GM18517 (cell line): ENCODE data around the gene ZBTB44.
A peak's percentile ranks its signal among the peaks of the same experiment; 100 is the strongest.
"Not testable (repeated sequence)": the region's sequence is repeated elsewhere in the genome, so short reads cannot be mapped to it uniquely, and the experiment has no call there.

ENCODE experiments used
- ATAC-seq: cut with Tn5 transposase; IDR thresholded peaks from one replicate; pipeline ENCODE4 v1.9.1; 2021; ENCODE audit warnings: mild to moderate bottlenecking, moderate library complexity; ENCODE audit not compliant: unreplicated experiment

ZBTB44 gene, protein sequence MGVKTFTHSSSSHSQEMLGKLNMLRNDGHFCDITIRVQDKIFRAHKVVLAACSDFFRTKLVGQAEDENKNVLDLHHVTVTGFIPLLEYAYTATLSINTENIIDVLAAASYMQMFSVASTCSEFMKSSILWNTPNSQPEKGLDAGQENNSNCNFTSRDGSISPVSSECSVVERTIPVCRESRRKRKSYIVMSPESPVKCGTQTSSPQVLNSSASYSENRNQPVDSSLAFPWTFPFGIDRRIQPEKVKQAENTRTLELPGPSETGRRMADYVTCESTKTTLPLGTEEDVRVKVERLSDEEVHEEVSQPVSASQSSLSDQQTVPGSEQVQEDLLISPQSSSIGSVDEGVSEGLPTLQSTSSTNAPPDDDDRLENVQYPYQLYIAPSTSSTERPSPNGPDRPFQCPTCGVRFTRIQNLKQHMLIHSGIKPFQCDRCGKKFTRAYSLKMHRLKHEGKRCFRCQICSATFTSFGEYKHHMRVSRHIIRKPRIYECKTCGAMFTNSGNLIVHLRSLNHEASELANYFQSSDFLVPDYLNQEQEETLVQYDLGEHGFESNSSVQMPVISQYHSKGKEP

DNA sequence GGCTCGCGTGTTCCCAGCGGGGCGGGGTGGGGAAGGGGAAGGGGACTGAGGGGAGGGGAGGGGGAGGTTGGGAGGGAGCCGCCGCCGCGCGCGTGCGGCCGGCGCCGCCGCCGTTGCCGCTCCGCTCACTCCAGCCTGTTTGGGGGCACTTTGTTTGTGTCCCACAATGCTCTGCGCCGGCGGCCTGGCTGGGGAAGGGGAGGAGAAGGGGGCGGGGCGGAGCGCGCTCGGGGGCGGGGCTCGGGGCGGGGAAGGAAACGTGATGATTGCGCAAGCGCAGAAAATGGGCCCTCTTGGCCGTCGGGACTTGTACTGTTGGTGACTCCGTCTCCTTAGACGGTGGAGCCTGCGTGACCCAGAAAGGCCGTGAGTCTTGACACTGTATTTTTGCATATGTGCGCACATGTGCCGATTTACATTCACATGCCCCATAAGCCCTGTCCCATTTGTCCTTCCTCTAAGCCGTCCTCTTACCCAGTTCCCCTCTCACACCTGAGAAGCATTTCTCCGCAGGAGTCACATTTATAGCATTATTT, at the start of gene ZBTB44:
ZBTB44 (minus strand) TSS at position 168 of the 536 bp plus-strand sequence. CDS start 53,044 bp downstream, outside the sequence.
- ATAC-seq: peak; percentile 49

DNA sequence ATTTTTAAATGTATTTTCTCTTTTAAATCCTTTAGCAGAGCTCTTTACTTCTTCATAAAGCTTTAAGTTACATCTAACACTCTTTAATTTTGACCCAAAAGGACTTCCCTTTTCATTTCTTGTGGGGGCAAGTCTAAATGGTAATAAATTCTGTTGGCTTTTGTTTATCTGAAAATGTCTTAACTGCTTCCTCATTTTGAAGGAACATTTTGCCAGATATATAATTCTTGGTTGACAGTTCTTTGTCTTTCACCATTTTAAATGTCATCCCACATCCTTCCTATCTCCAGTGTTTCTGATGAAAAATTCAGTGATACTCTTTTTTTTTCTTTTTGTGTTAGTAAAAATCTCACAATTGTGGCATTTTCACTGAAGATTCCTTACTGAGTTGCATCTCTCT, 44.7 kb upstream of the ZBTB44 start:
- ATAC-seq: no peak

DNA sequence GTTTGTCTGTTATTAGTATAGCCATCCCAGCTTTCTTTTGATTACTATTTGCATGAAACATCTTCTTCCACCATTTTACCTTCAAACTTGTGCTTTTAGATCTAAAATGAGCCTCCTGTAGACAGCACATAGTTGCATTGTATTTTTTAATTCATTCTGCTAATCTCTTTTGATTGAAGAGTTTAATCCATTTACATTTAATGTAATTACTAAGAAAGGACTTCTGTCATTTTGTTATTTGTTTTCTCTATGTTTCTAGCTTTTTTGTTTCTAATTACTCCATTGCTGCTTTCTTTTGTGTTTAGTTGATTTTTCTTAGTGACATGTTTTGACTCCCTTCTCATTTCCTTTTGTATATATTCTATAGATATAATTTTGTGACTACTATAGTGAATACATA, 43.7 kb upstream of the ZBTB44 start:
- ATAC-seq: no peak

DNA sequence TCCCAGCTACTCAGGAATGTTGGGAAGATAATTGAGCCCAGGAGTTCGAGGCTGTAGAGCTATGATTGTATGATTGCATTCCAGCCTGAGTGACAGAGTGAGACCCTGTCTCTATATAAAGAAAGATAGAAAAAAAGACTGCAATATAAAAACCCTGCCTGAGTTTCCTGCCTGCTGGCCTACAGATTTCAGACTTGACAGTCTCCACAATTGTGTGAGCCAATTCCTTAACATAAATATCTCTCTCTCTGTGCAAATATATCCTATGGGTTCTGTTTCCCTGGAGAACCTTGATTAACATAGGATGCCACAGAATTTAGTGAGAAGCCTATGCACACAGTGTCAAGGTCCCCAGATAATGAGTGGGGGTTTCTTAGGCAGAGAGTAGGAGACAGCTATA, 32.5 kb upstream of the ZBTB44 start:
- ATAC-seq: no peak

DNA sequence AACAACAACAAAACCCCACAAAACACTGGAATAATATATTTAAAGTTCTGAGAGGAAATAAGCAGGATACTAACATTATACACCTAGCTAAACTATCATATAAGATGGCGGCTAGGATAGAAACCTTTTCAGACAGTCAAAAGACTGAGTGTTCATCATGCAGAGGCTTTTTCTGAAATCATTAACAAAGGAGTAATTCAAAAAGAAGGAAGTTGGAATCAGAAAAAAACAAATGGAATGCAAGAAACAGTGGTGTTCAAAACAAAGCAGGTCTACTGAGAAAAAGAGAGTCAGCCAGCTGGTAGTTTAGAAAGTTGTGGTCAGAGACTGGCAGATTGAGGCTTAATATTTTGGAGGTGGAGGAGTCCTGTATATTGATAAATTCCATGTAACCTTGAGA, 30.1 kb upstream of the ZBTB44 start:
- ATAC-seq: no peak

DNA sequence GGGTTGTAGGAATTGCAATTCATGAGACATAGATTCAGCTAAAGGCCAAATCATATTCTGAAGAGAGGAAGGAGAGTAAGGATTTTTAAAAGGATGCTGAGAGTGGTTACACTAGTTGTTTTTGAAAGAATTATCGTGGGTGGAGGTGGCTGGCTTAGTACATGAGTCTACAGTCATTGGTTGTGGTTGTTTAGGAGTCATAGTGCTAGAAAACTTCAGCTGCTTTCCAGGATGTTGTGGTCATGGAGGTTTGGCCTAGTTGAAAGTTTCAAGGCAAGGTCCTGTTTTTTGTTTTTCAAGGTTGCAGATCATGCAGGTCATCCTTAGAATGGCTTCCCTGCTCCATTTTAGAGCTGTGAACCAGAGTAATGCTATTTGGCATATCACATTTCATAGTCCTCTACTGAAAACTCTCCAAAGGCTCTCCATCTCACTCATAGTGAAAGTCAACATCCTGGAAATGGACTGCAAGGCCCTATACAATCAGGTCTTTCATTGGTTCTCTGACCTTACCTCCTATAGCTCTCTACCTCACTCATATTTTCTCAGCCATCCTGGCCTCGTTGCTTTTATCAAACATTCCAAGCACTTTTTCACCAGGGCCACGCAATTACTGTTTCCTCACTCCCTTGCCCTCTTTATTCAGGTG, 26.1 kb upstream of the ZBTB44 start:
- ATAC-seq: no peak

DNA sequence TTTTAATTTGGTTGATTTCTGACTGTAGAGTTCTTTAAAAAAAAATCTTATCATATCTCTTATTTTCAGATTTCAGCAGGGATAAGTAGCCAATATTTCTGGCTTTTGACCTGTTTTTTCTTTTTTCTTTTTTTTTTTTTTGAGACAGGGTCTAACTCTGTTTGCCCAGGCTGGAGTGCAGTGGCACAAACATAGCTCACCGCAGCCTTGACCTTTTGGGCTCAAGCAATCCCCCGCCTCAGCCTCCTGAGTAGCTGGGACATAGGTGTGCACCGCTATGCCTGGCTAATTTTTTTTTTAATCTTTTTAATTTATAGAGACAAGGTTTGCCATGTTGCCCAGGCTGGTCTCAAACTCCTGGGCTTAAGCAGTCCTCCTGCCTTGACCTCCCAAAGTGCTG, 23.9 kb upstream of the ZBTB44 start:
- ATAC-seq: no peak

DNA sequence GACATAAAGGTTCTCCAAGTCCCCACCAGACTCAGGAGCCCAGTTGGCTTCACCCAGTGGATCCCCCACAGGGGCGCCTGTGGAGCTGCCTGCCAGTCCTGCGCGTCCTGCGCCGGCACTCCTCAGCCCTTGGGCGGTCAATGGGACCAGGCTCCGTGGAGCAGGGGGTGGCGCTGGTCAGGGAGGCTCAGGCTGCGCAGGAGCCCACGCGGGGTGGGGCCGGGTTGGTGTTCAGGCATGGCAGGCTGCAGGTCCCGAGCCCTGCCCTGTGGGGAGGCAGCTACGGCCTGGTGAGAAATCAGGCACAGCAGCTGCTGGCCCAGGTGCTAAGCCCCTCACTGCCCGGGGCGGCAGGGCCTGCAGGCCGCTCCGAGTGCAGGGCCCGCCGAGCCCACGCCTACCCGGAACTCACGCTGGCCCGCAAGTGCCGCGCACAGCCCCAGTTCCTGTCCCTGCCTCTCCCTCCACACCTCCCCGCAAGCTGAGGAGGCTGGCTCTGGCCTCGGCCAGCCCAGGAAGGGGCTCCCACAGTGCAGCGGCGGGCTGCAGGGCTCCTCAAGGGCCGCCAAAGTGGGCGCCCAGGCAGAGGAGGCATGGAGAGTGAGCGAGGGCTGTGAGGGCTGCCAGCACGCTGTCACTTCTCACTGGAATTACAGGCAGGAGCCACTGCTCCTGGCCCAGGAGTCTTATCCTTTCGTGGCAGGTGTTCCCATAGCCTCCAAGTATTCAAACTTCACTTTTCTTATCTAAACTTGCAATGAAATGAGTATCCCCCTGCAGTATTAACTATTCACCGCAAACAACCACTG, 22.8 kb upstream of the ZBTB44 start:
- ATAC-seq: no peak

DNA sequence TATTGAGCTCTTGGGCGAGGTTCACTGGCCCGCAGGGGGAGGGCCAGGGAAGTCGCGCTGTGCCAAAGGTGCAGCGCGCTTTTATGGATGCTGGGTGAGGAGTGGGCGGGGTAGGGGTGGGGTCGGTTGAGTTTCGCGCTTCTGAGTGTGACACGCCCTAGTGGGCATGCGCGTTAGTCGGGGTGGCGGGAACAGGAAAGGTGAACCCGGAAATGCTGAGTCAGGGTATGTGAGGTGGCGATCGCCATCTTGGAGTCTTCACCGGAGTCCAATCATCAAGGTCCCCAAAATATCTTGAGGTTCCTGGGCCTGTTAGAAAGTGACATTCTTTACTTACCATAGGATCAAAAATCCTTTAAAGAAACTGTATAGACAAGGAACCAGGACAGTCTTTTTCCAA, 16.7 kb upstream of the ZBTB44 start:
- not testable (repeated sequence) for ATAC-seq

DNA sequence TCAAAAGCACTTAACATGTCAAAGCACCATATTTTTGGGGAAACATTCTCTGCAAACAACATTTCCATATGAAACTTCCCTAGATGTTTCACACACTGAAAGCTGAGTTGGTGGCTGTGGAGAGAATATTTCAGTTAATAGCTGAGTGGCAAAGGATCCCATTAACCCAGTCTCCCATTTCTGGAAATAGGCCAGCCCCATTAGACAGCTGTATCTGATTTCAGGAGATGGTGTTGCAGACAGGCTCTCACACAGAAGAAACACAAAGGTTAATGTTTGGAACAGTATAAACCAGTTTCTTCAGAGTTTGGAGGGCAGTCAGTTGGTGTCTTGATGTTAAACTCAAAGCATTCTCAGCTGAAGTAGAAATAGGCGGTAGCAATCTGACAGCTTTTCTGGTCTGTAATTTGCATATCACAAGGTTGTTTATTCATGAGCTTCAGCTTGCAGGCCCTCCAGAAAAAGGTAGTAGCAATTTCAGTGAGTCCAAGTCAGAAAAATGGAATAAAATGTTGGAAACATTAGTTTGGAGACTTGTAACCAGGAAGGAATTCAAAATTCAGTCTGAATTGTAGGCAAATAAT, 15.5 kb upstream of the ZBTB44 start:
- ATAC-seq: no peak

DNA sequence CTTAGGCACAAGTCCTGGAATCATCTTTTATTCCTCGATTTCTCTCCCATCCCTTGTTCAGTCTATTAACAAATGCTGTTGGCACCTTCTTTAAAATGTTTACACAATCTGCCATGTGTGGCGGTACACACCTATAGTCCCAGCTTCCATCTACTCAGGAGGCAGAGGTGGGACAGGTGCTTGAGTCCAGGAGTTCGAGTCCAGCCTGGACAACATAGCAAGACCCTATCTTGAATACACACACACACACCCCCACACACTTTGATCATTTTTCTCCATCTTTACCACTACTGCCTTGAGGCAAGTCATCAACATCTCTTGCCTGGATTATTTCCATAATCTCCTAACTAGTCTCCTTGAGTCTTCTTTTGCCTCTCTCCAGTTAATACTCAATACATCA, 13.7 kb upstream of the ZBTB44 start:
- ATAC-seq: no peak

DNA sequence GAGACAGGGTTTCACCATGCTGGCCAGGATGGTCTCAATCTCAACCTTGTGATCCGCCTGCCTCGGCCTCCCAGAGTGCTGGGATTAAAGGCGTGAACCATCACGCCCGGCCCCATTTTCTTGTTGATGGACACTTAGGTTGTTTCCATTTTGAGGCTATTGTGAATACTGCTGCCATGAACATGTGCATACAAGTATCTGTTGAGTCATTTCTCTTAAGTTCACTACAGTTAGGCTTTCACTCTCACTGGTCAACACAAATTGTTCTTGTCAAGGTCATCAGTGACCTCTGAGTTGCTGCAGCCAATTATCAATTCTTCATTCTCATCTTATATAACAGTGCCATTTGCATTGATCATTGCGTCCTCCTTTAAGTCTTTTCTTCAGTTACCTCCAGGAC, 13.0 kb upstream of the ZBTB44 start:
- no peak for ATAC-seq

DNA sequence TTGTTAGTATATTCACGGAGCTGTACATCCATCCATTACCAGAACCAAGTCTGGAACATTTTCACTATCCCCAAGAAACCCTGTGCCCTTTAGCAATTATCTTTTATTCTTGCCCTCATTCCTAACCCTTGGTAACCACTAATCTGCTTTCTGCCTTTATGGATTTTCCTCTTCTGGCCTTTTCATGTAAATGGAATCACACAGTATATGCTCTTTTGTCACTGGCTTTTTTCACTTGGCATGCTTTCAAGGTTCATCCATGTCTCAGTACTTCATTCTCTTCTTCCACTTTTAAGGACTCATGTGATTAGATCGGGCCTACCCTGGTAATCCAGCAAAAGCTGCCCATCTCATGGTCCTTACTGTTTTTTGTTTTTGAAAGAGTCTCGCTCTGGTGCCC, 11.0 kb upstream of the ZBTB44 start:
- ATAC-seq: no peak

DNA sequence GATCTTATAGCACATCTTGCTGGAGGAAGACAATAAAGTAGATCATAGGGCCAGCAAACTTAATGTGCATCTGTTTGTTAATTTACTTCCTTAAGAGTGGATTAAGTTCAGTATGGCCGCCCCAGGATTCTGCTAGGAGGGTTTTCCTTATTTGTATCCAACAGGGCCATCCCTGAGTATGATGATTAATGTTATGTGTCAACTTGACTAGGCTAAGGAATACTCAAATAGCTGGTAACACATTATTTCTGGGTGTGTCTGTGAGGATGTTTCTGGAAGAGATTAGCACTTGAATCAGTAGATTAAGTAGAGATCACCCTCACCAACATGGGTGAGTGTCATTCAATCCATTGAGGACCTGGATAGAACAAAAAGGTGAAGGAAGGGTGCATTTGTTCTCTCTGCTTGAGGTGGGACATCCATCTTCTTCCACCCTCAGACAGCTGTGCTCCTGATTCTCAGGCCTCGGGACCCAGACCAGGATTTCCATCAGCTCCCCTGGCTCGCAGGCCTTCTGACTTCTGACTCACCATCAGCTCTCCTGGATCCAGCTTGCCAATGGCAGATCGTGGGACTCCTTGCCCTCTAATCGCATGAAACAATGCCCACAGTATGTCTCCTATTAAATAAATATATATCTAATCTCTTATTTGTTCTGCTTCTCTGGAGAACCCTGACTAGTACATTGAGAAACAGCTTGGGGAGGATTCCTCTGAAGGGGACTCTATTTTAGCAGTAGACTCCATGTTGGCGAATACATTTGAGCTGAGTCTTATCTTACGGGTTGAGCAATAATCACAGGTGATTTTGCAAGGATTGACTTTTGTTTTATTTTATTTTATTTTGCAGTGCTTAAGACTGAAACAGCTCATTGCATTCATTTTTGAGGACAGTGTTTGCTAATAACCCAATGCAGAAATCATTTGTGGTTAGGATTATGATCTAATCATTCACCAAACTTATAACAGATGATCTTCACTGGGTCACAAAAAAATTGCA, 9.0 kb upstream of the ZBTB44 start:
- no peak for ATAC-seq

DNA sequence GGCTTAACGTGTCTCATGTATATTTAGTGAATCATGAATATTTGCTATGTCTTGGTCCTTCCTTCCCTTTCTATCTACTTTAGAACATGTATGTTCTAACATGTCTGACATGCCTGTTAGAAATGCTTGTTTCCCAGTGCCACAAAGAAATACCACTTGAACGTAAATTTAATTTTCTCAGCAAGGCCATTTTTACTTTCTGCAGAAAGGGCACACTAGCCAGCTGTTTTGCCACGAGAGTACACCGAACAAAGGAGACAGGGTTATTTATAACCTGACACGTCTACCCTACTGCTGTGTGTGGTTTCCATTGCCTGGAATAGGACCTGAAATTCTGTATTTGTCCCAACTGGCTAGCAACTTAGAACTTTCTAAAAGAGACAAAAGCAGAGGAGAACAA, 7.4 kb upstream of the ZBTB44 start:
- no peak for ATAC-seq

DNA sequence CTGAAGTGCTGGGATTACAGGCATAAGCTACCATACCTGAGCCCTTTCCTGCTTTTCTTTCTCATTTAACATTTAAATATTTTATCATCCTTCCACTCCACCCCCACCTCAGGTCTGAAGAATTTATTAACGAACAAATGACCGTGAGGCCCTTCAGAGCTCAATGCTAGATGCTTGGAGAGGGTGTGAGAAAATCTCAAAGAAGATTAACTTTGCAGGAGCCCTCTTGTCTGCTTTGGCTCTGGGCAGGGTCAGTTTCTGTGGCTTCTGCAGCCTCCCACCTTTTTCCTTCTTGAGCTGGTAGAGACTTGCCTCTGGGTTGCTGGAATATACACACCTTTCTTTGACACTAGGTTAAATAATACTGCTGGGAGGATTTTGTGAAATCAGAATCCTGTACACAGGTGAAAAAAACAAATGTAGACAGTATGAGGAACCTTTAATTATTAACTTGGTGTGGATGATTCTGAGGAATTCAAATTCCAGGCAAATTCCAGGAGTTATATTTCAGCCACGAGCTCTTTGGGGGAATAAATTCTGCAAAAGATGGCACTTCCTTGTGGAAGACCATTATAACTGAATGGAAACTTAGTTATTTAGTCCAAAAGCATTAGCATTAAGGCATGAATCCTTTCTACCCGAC, 3.4 kb upstream of the ZBTB44 start:
- ATAC-seq: no peak

DNA sequence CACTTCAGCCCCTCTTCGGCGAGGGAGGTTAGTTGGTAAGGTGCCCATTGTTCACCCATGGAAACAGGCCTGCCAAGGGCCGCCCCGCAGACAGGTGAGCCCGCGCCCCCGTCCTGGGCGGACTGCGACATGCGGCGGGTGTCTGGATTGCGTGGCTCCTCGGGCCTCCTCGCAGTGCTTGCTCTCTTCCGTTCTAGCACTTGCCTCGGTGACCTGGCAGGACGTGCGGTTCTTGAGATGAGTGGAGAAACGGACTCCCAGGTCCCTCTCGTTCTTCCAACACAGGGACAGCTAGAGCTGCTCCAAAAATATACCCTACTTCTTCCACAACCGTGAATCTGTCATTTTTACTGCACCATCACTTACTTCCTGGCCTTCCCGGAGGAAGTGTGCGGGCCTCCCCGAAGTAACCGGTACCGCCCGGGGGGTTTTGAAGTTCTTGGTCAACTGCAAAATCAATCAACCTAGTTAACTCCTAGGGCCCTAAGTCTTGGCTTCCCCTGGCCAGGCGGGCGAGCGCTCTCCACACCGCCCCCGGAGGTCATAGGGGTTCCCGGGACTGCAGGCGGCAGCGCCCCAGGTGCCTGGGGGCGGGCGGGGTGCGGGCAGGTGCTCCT, 745 bp upstream of the ZBTB44 start:
- ATAC-seq: peak; percentile 36

DNA sequence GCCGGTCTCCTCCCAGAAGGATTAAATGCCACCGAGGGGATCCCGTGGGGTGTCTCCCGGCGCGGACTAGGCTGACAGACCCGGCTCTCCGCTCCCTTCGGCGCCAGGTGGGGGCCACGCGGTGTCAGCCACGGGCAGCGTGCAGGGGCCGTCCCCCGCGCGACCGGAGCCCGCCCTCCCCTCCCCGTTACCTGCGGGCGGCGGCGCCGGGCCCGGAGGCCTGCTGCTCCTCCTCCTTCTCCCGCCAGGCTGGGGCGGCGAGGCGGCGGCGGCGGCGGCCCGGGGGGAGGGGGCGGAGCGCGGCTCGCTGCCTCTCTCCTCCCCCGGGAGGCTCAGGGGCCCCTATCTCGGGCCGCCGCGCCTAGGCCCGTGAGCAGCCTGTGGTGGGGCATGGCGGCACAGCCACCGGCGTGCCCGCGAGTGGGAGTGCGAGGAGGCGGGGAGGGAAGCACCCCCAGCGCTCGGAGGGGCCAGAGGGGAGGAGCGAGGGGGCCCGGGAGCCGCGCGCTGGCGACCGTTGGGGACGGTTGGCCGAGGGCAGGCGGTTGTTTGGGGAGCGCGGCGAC, 450 bp downstream of the ZBTB44 start:
- ATAC-seq: peak; percentile 34
